Muscle of leg (tissue), 11 donors: ENCODE measurements around the gene FSD1L. TPM values are rescaled to one million over a fixed set of nuclear protein-coding genes. Genes with fewer than 3 reads are reported as not detected.
"Not testable (repeated sequence)": the region's sequence is repeated elsewhere in the genome, so short reads cannot be mapped to it uniquely, and the experiment has no call there.

ENCODE experiments used
- DNase-seq: peaks from one replicate; pipeline ENCODE4 v3.0.0; 2013
- H3K27ac ChIP-seq: one replicate; pipeline ENCODE4 v1.5.1; 2013; ENCODE audit warnings: mild to moderate bottlenecking, low read length, control low read depth
- H3K27me3 ChIP-seq: one replicate; pipeline ENCODE4 v1.6.1; 2013; ENCODE audit warnings: low read length; ENCODE audit not compliant: control insufficient read depth, insufficient read depth
- H3K36me3 ChIP-seq: one replicate; pipeline ENCODE4 v1.6.1; 2013; ENCODE audit warnings: low read length; ENCODE audit not compliant: control insufficient read depth, insufficient read depth
- H3K4me1 ChIP-seq: one replicate; pipeline ENCODE4 v1.6.1; 2013; ENCODE audit warnings: low read length; ENCODE audit not compliant: control insufficient read depth, insufficient read depth
- H3K4me3 ChIP-seq: one replicate; pipeline ENCODE4 v1.5.1; 2013; ENCODE audit warnings: low read length, control low read depth
- H3K9me3 ChIP-seq: replicated peaks from 2 replicates; pipeline ENCODE4 v1.6.1; 2013; ENCODE audit warnings: low read depth, low read length; ENCODE audit not compliant: control insufficient read depth
- WGBS: methylation state at CpG from one replicate; pipeline ENCODE4 v1.1.5; 2013; ENCODE audit warnings: missing lambda C conversion rate; ENCODE audit not compliant: insufficient coverage; 5-methylcytosine and 5-hydroxymethylcytosine counted together
- polyA plus RNA-seq, 8 donors: library from polyadenylated mRNA; unstranded; fragments of 120-200 nt; gene quantifications; one replicate each; pipeline versions ENCODE4 v1.2.1 to v1.2.3, GENCODE V29; 2013; ENCODE audit warnings: inconsistent platforms in 1 of 8, low replicate concordance in 1 of 8; ENCODE audit not compliant: insufficient read length in 8 of 8, insufficient read depth in 1 of 8
- total RNA-seq: library from RNA; stranded (reverse); fragments of 120-200 nt; gene quantifications from one replicate; pipeline ENCODE4 v1.2.4, GENCODE V29; 2013

The FSD1L gene
- total and polyA plus RNA-seq, 9 donors = 8.4 to 14.1 (median 9.2) TPM

GRCh38 chr9:105508530-105508929 is 60.7 kb downstream of the FSD1L start:
- no peaks in the 10 kb centered on the region for H3K4me1 ChIP-seq
- no peaks in the 10 kb centered on the region for H3K27me3 ChIP-seq
- H3K36me3 ChIP-seq = peaks cover 2% of the 10 kb centered on the region
- 87% methylated on average over 2 of the region's 2 CpGs for WGBS
- no peak overlapping the region for H3K27ac ChIP-seq
- no peaks in the 10 kb centered on the region for H3K9me3 ChIP-seq
- H3K4me3 ChIP-seq = no peak overlapping the region
- no peak for DNase-seq

- Histone ChIP-seq H3K9me3 (no peaks in the 10 kb centered on the region), H3K27ac (no peak overlapping the region), H3K27me3 (no peaks in the 10 kb centered on the region), H3K4me3 (no peak overlapping the region), H3K4me1 (no peaks in the 10 kb centered on the region), H3K36me3 (peaks cover 8% of the 10 kb centered on the region)
- no peak for DNase-seq
- no CpG with 5 or more reads among the region's 1 CpG for WGBS
Observed at GRCh38 chr9:105510024-105510423, 62.2 kb downstream of the FSD1L start.

- no peak for DNase-seq
- Histone ChIP-seq H3K4me1 (no peaks in the 10 kb centered on the region), H3K27ac (no peak overlapping the region), H3K4me3 (no peak overlapping the region), H3K27me3 (no peaks in the 10 kb centered on the region), H3K9me3 (no peaks in the 10 kb centered on the region), H3K36me3 (peaks cover 19% of the 10 kb centered on the region)
Observed at GRCh38 chr9:105511446-105511845, 63.6 kb downstream of the FSD1L start.

- Histone ChIP-seq H3K27me3 (no peaks in the 10 kb centered on the region), H3K4me1 (no peaks in the 10 kb centered on the region), H3K4me3 (no peak overlapping the region), H3K36me3 (peaks cover 17% of the 10 kb centered on the region), H3K9me3 (no peaks in the 10 kb centered on the region), H3K27ac (no peak overlapping the region)
- WGBS = 93% methylated on average over 9 of the region's 11 CpGs
- no peak for DNase-seq
Observed at GRCh38 chr9:105515811-105516413, 68.1 kb downstream of the FSD1L start.

GRCh38 chr9:105519710-105520369 is 72.0 kb downstream of the FSD1L start:
- Histone ChIP-seq H3K36me3 (peaks cover 13% of the 10 kb centered on the region), H3K4me3 (peak overlapping the region; percentile 21), H3K27ac (peak overlapping the region; percentile 47)
- H3K4me1 ChIP-seq, H3K27me3 ChIP-seq, H3K9me3 ChIP-seq: not testable (repeated sequence)
- peak; percentile 27 for DNase-seq
- WGBS = 96% methylated on average over 9 of the region's 43 CpGs

- H3K36me3 ChIP-seq, H3K9me3 ChIP-seq, H3K4me3 ChIP-seq, H3K4me1 ChIP-seq, DNase-seq, H3K27me3 ChIP-seq, H3K27ac ChIP-seq: not testable (repeated sequence)
- WGBS = no CpG with 5 or more reads among the region's 6 CpGs
Observed at GRCh38 chr9:105520992-105521391, 73.2 kb downstream of the FSD1L start.

GRCh38 chr9:105522618-105523385 is 75.0 kb downstream of the FSD1L start:
- no CpG with 5 or more reads among the region's 10 CpGs for WGBS
- not testable (repeated sequence) for H3K9me3 ChIP-seq, H3K27ac ChIP-seq, H3K4me3 ChIP-seq, H3K27me3 ChIP-seq, DNase-seq, H3K4me1 ChIP-seq, H3K36me3 ChIP-seq

- Histone ChIP-seq H3K27ac (no peak overlapping the region), H3K36me3 (peaks cover 4% of the 10 kb centered on the region), H3K27me3 (no peaks in the 10 kb centered on the region), H3K4me1 (no peaks in the 10 kb centered on the region), H3K4me3 (no peak overlapping the region), H3K9me3 (no peaks in the 10 kb centered on the region)
- DNase-seq = no peak
- no CpG with 5 or more reads among the region's 3 CpGs for WGBS
Observed at GRCh38 chr9:105531530-105531929, 83.7 kb downstream of the FSD1L start.

GRCh38 chr9:105535920-105536668 is 88.3 kb downstream of the FSD1L start:
- no peak overlapping the region for H3K27ac ChIP-seq
- no peak overlapping the region for H3K4me3 ChIP-seq
- no peak for DNase-seq
- H3K9me3 ChIP-seq = no peaks in the 10 kb centered on the region
- H3K4me1 ChIP-seq = no peaks in the 10 kb centered on the region
- H3K36me3 ChIP-seq = peaks cover 4% of the 10 kb centered on the region
- H3K27me3 ChIP-seq = no peaks in the 10 kb centered on the region
- no CpG with 5 or more reads among the region's 3 CpGs for WGBS

- H3K4me1 ChIP-seq = no peaks in the 10 kb centered on the region
- H3K27me3 ChIP-seq = no peaks in the 10 kb centered on the region
- no peak for DNase-seq
- no peak overlapping the region for H3K4me3 ChIP-seq
- no CpG with 5 or more reads among the region's 1 CpG for WGBS
- H3K9me3 ChIP-seq = no peaks in the 10 kb centered on the region
- peaks cover 2% of the 10 kb centered on the region for H3K36me3 ChIP-seq
- H3K27ac ChIP-seq = no peak overlapping the region
Observed at GRCh38 chr9:105539452-105539851, 91.6 kb downstream of the FSD1L start.
